Eye (tissue), 1 donor: ENCODE measurements around the gene TTC28.

Experiments used
- DNase-seq: peaks from one replicate; pipeline ENCODE4 v3.0.0-alpha.2; 2015

TTC28 gene

DNA sequence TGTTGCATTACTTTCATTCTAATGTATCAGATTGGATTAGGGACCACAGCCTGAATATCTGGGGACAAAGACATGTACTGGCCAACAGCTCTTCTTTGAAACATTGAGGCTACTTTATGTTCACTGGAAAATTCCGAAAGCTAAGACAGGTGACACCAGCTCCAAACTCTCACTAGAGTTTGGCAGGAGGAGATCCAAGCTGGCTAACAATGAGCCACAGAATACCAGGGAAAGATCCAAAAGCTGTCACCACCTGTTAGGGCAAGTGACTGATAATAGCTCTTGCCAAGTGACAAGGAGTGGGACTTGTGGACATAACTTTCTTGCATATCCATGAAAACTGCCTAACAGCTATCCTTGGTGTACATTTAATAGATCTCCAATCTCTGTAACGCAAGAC, 333.3 kb downstream of the TTC28 start:
- DNase-seq: no peak

DNA sequence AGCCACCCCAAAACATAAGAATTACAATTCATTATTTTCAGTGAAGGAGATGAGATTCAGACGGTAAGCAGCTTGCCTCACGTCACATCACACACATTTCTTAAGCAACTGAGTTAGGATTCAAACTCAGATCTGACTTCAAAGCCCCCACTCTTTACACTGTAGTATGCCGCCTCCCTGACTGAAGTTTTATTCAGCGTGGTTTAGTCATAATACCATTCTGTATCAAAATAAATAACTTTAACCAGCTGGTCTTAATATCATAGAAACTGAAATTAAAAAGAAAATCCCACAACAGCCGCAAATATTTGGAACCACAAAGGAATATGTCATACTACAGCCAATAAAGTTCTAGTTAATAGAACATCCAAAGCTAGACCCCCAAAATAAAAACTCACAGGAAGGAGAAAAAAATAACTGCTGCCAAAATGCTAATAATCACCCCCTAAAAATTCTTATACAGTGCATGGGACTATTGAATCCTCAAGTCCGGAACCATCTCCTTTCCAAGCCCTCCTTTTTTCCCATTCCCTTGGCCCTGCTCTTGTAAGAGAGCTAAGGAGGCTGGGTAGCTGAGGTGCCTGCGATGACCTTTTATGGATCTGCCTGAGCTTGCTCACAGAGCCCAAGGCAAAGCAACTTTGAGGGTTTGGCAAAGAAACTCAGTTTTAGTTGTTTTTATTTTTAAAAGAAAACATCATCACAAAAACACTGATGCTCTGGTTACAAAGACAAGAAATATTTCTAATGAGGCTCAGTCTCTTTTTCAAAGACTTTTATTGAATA, 334.5 kb downstream of the TTC28 start:
- DNase-seq: no peak

DNA sequence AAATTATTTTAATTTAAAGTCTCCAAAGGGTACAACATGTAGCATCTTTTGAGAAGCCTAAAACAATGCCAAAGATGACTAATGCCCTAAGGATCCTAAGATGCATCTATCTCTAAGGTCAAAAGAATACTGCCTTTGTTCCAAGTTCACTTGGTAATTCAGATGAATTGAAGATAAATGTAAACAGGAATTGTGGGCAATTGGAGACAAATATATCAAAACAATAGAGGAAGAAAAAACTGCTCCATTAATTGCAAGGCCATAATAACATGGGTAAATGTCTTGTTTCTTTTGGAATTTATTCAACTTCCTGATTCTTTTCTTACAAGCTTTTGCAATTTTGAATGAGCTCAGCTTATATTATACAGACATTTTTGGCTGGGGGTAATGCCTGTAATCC, 338.6 kb downstream of the TTC28 start:
- no peak for DNase-seq

DNA sequence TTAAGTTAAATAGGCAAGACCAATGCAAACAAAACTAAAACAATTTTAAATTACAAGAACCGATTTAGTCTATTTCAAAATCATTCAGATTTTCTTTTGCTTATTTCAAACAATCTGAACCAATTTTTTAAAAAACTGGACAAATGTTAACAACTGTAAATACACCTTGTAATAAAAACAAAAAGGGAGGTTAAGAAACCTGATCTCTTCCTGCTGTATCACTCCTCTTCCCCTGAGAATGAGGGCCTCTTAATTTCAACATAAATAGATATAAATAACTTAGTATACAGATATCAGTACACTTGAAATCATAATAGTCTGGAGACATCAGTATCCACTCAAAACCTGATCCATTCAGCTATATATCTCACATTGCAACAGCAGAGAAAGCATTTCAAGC, 346.6 kb downstream of the TTC28 start:
- no peak for DNase-seq

DNA sequence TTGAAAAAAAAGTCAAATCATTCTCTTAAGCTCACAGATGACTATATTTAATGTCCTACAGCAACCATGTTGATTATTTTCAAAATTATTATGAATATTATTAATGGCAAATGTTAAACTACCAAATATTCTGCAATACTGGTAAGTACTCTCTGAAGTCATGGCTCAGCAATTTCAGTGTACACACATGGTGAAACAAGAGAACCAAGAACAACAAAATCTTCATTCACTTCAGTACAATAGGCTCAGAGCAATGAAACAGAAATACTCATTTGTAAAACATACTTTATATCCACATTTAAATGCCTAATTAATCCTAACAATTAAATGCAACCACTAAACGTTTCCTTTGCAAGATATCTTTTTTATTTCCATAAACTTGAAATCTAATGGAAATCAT, 347.2 kb downstream of the TTC28 start:
- no peak for DNase-seq

DNA sequence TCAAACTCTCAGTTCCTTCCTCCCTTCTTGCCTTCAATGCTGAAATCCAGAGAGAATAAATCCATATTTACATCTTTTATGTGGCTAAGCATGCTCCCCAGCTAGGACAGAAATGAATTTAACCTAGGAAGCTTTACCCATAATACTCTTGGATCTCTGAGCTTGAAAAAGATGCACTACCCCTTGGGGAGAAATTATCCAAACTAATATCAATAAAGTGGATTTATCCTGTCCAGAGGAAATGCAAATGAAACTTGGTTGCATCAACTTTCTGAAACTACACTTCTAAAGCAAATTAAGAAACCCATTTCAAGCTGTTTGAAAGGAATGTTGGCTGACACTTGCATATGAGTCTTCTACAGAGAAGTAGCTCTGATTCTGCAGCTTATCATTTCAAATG, 347.9 kb downstream of the TTC28 start:
- no peak for DNase-seq

DNA sequence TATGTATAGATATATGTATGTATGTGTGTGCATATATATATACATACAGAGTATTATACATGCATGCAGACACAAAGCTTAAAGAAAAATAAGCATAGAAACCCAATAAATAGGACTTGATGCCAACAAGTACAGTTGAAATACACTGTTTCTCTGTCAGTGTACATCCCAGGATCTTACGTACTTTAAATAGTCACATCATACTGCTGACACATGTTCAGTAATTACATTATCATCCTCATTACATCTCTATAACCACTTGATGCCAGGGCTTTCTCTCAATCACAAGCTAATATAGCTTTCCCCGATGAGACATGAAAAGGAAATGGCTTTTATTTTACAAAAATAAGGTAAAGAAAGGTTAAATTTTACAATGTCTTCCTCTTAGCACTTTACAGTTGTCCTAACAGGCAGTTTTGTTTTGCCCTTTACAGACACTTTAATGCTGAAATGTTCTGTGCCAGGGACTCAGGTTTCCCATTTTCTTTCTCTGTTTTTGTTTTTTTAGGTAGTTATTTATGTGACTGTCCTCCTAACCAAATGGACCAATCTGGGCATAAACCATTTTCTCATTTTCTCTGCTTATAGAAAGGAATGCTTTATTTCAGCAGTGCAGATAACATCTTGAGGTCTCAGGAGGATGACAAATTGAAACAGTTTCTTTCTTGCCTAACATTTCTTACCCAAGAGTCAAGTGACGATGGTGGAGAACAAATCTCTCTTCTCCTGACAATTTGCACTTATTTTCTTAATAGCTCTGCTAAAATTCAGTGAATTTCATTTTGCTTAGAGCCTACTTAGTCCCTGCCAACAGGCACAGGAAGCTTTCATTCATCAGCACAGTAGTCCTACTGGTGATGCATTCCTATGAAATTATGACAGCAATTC, 350.2 kb downstream of the TTC28 start:
- DNase-seq: no peak

DNA sequence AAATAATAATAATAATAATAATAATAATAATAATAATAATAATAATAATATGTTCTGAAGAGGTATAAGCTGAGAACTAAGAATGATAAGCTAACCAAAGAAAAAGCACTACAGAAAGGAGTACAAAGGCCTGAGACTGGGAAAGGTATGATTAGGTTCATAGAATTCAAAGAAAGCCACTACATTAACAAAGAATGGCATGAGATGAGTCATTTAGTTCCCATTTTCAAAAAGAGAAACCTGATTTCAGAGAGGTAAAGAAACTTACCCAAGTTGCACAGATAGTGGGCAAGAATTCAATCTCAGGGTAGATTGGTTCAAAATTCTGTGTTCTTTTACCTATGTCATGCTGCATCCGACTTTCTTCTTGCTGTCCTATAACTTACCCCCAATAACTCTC, 350.9 kb downstream of the TTC28 start:
- DNase-seq: no peak

DNA sequence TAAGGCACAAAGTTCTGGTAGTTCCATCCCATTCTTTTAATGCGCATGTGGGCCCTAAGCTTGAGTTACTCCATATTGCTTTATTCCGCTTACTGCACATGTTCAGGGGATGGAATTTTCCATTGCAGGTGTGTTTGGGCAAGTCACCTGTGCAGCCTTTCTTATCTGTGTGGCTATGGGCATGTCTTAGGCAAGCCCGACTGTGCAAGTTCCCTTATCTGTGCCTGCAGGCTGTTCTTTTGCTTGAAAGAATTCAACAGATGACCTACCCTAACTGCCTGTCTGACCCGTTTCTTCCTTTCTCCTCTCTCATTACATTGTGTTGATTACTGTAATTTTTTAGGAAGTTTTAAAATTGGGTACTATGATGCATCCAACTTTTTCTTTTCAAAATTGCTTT, 363.6 kb downstream of the TTC28 start:
- no peak for DNase-seq

DNA sequence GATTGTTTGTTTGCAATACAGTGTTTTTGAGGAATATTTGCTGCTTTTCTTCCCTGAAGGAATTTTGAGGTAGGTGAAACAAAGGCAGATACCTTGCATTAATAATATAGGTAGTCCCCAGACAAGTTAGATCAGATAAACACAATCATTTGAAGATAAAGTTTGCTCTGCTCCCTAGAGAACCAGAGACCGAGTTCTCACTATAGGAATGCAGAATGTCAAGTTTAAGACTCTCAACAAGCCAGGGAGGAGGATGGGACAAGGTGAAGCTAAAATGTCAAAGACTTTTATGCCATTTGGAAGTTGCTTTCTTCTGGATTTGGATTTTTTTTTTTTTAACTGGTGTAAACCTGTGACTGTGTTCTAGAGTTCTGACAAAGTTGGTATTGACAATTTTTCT, 364.7 kb downstream of the TTC28 start:
- DNase-seq: no peak

DNA sequence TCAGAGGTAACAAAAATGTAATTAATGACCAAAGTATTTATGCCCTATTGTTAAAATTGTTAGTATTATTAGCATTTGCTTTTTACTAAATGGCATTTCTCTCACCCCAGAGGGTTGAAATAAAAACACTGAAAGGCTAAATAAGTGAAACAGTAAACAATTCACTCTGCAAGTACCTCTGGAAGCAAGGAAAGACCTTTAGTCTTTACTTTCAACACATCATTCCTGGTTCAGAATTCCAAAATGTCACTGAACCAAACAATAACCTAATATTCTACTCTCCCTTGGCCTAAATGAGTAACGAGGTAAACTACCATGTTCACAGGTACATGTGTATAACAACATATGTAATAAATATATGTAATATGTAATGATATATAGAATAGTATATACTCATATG, 369.3 kb downstream of the TTC28 start:
- DNase-seq: no peak

DNA sequence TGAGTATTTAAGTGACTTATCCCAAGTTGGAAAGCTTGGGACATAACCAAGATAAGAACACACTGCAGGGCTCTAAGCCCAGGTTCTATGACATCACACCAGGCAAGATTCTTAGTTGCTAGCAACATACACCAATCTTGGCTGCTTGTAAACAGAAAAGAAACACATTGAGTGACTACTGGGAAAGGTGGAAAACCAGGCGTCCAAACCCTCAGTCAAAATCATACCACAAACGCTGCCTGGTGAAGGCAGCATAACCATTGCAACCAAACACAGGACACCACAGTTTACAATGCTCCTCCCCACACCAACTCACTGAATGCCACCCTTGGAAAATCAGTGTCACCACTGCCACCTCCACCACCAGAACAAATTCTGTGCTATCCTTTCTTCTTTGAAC, 379.9 kb downstream of the TTC28 start:
- no peak for DNase-seq

DNA sequence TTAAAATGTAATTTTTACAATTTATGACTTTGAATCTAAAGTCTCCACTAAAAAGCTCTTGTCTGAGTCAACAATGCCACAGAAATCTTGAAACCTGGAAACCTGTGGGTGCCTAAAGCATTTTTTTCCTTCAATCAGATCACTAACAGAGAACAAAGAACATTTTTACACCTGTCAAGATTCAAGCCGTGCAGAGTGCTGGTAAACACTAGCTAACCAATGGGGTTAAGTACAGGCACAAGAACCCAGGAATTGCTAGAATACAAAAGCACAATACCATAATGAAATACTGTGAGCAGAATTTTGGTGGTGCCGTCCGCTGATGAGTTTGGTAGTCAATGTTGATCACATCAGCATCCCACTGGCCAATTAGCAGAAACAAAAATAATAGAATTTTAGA, 380.3 kb downstream of the TTC28 start:
- peak; percentile 23 for DNase-seq

DNA sequence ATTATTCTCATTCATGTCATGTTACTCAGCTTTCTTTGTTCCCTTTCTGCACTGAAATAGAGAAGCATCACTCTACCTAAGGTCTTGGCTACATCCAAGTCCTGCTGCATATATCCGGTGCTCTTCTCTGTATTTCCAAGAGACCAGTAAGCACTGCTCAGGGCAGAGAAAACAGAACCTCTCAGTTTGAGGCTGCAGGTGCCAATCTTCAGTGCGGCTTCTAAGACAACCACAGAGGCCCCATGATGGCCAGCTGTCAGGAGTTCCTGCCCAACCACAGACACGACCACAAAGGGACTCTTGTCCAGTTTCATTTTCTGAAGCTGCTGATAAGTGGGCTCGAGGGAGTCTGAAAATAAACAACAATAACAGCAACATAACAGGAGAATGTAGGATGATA, 382.1 kb downstream of the TTC28 start:
- peak; percentile 30 for DNase-seq

DNA sequence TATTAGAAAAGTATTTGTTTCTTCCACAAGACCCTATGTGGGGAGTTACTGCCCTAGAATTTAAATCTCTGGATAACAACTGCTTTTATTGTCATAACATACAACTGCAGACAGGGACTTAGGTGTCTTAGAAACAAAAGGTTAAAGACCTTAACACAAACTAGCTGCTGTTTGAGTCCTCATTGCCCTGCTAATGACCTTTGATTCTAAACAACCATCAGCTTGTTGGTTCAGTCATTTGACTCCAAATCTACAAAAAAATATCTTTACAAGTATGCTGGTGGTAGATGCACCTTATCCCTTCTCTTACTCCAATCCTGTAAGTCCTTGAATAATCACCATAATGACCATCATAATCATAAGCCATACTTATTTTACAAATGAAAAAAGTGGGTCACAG, 383.2 kb downstream of the TTC28 start:
- DNase-seq: no peak

DNA sequence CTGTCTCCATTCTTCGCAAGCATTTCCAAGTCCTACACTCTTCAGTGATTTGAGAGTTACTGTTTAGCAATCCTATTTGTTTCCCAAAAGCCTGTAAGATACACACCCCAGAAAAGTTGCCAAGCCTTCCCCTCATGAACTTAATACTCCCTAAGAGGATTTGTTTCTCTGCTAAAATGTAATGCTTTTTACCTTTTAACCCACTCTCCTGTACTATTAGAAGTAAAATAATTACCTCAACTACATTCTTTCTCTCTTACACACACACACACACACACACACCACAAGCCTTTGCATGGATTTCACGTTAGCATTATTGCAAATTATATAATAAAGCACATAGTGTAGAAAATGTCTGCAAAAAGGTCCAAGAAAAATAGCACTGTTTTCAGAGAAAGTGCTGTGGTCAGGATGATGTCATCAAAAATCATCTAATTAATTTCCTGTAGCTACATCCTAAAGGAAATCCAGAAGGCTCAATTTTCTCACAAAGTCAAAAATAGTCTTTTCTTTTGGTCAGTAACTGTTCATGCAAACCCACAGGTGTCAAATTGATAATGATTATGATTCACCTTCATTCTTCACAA, 396.5 kb downstream of the TTC28 start:
- DNase-seq: peak; percentile 38

DNA sequence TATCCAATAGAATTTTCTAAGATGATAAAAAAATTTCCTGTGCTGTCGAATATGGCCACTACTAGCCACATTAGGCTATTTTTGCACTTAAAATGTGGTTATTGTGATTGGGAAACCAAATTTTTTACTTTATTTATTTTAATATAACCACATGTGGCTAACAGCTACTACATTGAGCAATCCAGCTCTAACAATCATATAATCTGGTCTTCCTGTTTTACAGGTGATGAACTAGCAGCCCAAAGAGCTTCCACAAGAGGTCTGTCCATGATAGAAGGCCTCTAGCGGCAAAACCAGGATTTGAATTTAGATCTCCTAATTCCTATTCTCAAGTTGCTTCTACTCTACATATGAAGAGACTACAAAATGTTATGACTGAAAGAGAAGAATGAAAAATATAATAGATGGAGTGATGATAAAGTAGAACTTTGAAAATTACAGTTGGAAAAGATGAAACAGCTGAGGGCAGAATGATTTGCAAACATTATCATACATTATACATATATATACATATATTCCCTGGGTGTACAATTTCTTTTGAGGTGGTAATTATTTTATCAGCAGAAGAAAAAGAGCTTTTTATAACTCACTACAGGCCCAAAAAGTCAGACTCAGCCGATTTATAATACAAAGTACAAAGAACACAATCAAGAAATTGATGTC, 397.1 kb downstream of the TTC28 start:
- no peak for DNase-seq

DNA sequence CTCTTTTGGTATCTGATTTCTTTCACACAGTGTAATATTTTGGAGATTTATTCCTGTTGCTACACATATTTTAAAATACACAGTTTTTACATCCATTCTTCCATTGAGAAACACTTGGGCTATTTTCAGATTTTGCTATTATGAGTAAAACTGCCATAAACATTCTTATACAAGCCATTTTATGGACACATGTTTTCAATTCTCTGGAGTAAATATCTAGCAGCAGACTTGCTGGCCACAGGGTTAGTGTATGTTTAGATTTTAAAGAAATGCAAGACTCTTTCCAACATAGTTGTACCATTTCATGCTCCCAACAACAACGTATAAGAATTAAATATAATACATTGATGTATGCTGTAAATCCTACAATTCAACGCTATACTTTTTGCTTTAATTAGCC, 399.8 kb downstream of the TTC28 start:
- DNase-seq: no peak

DNA sequence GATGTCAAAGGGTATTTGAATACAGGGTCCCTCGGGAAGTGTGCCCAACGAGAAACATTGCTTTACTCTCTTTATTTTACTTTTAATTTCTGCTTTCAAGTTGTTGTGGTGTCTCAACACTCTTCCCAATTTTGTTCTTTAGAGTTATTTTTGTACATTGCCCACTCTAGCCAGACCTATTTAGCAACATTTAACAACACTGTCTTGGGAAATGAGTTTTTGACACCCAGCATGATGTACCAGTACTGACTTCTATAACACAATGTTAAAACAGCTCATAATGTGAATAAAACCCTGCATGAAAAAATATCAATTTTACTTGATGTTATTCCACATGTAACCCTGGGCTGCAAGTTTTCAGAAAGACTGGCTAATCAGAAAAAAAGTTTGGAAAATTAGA, 410.4 kb downstream of the TTC28 start:
- no peak for DNase-seq

DNA sequence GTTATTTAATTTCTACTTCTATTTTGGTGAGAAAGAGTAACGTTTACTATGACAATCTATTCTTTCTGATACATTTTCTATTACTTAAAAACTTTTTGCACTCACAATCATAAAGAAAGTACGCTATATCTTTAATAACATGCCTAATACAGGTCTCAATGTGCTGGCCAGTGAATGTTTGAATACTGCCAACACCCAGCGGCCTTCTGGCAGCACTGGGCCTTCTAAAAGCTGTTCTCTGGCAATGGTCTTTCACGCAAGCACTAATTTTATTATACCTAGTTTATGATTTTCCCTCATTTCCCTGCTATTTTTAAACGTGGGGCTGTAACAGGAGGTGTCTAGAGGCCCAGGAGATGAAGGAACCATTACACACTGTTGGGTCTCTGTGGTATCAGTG, 410.8 kb downstream of the TTC28 start:
- DNase-seq: no peak

DNA sequence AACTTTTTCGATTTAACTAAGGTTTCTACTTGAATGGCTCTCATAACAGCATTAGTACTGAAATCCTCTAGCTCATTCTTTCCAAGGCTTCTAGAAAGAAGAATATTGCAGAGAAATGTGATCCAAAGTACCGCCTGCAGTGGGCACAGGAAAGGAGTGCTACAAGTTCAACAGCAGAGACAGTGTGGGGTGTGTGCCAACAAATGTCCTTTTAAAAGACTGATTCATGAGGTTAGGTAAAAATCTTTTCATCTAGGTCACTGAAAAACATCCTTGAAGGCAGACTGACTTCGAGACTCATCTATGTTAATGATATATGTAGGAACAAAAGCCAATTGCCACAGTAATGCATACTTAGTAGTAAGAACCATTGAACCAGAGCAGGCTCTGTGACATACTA, 411.5 kb downstream of the TTC28 start:
- DNase-seq: no peak

DNA sequence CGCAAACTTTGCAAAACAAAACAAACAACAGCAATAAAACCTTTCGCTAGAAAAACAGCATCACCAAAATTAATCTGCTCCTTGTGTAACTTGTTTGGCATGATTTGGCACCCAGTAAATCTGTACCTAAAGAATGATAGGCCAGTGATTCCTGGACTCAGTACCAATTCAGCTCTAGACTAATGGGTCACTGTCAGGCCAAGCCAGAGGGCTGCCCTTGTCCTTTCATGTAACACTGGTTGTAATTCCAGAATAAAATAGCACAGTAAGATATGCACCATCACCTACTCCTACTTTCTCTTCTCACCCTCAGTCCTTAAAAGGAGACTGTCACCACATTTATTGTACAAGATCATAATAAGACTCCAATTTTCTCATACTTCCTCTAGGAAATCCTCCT, 419.0 kb downstream of the TTC28 start:
- DNase-seq: no peak

DNA sequence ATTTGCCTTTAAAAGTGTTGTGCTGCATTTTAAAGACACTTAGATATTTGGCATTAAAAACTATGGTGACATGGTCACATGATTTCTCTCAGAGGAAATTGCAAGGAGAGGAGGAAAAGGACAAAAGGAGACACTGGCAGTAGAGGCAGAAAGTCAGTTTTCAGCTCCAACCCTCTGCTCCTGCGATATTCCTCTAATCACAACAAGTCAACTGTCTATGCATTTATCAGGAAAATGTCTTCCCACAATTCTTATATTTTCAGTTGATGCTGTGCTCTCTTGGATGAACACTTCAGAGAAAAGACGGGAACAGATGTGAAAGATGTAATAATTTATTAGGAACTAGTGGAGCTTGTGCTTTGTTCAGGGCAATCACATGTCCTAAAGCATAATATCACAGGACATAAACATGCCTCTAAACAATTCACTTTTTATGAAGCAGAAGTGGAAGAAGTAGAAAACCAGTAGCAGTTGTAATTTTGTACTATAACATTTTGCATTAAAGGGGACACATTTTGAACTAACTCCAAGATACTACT, 419.8 kb downstream of the TTC28 start:
- peak; percentile 35 for DNase-seq
